ENCODE data around the gene FAM228A.
"Not testable (repeated sequence)": the region's sequence is repeated elsewhere in the genome, so short reads cannot be mapped to it uniquely, and the experiment has no call there.

Gene FAM228A

DNA sequence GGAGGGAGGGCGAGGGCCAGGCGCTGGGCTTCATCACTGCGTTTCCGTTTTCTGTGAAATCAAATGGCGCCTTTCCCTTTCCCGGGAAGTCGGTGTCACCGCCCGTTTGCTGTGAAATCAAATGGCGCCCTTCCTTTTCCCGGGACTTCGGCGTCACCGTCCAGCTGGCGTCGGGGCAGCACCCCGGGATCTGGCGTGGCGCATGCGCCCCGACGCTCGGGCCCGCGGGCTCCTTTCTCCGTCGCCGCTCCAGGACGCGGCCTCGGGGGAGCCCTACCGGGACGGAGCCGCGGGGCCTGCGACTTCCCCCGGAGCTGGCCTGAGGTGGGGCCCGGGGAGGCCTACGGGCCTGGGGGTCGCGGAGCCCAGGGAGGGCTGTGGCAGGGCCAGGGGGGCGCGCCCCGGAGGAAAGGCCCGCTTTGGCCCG, at the start of gene FAM228A:
Gene FAM228A (plus strand): TSS at position 203 of the 427 bp plus-strand sequence. CDS start 428 bp downstream, outside the sequence.
- no peak within 1 kb of the TSS; the same call in 1 of the 2 replicates for H3K4me3 ChIP-seq (ENCODE audit: low read length)
- no peak for TF ChIP-seq ZNF274 (IDR thresholded peaks at IDR 0.05; ENCODE audit: low read depth, low read length)

DNA sequence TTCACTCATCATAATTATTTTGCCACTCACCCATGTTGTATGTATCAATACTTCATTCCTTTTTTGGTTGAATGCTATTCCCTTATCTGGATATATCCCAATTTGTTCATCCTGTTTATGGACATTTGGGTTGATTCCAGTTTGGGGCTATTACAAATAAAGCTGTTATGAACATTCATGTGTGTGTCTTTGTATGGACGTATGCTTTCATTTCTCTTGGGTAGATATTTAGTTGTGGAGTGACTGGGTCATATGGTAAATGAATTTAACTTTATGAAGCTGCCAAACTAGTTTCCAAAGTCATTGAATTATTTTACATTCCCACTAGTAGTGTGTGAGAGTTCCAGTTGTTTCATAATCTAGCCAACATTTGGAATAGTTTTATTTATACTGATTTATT, 48.9 kb upstream of the FAM228A start:
- no peak for TF ChIP-seq ZNF274 (IDR thresholded peaks at IDR 0.05; ENCODE audit: low read depth, low read length)
- no peak overlapping the region for H3K4me3 ChIP-seq (ENCODE audit: low read length)

DNA sequence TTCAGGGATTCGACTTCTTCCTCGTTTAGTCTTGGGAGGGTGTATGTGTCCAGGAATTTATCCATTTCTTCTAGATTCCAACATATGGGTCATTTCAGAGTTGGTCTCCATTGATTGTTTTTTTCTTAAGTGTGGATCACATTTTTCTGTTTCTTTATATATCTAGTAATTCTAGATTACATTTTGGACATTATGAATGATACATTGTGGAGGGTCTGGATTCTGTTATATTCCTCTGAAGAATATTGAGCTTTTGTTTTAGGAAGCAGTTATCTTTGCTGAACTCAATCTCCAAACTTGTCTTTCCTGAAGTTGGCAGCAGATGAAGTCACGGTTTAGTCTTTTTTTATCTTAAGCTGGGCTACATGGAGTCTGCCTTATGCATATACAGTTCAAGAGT, 42.3 kb upstream of the FAM228A start:
- no peak for TF ChIP-seq ZNF274 (IDR thresholded peaks at IDR 0.05; ENCODE audit: low read depth, low read length)
- H3K4me3 ChIP-seq (ENCODE audit: low read length) = no peak overlapping the region

DNA sequence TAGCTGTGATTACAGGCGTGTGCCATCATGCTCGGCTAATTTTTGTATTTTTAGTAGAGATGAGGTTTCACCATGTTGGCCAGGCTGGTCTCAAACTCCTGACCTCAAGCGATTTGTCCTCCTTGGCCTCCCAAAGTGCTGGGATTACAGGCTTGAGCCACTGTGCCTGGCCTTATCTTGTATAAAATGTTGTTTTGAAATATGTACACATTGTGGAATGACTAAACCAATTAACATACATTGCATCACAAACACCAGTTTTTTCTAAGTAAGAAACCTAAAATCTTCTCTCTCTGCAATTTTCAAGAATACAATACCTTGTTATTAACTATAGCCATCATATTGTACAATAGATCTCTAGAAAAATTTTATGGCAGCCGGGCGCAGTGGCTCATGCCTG, 34.5 kb upstream of the FAM228A start:
- H3K4me3 ChIP-seq (ENCODE audit: low read length) = not testable (repeated sequence)

DNA sequence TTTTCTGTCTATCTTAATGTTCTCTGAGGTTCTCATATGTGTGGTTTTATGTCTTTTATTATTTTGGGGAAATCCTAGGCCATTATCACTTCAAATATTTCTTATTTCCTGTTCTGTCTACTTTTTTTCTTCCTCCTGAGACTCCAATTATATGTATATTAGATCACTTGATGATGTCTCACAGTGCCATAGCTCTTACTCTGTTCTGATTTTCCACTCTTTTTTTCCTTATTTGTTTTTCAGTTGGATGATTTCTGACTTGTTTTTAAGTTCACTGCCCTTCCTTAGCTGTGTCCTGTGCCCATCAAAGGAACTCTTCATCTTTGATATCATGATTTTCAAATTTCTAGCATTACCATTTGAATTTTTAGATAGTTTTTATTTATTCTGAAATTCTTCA, 27.5 kb upstream of the FAM228A start:
- no peak for TF ChIP-seq ZNF274 (IDR thresholded peaks at IDR 0.05; ENCODE audit: low read depth, low read length)

DNA sequence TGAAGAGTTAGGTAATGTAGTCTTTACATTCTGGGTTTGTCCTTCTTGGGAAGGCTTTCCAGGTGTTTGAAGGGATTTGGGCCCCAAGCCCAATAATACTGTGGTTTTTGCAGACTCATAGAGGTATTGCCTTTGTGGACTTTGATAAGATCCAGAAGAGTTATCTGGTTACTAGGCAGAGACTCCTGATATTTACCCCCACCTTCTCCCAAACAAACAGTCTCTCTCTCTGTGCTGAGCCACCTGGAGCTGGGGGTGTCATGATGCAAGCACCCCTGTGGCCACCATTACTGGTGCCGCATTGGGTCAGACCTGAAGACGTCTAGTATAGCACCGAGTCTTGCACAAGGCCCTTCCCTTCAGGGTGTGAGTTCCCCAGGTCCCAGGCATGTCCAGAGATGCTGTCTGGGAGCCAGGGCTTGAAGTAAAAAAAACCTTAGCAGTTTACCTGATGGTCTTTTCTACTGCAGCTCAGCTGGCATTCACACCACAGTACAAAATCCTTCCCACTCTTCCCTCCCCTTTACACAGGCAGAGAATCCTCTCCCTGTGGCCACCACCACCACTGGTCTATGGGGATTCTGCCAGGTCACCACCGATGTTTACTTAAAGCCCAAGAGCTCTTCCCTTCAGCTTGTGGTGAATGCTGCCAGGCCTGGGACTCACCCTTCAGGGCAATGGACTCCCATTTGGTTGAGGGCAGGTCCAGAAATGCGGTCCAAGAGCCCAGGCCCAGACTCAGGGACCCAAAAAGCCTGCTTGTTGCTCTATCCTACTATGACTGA, 22.2 kb upstream of the FAM228A start:
- TF ChIP-seq ZNF274 (IDR thresholded peaks at IDR 0.05; ENCODE audit: low read depth, low read length) = no peak
- H3K4me3 ChIP-seq (ENCODE audit: low read length) = no peak overlapping the region

More for the DNA sequence above, 27.5 kb upstream of the FAM228A start:
- no peak overlapping the region for H3K4me3 ChIP-seq (ENCODE audit: low read length)

DNA sequence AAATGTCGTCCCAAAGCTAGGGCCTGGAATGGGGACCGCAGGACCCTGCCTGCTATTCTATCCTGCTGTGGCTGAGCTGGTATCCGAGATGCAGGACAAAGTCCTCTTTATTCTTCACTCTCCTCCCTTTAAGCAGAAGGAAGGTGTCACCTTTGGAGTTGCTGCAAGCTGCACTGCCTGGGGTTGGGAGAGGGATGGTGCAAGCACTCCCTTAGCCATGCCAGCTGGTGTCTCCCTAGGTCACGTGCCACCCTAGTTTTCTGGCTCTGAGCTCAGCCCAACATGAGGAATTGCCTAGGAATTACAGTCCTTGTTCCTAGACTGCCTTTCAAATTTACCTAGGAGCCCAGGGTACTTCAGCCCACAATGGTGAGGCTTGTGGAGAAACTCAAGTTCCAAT, 21.4 kb upstream of the FAM228A start:
- TF ChIP-seq ZNF274 (IDR thresholded peaks at IDR 0.05; ENCODE audit: low read depth, low read length) = no peak
- H3K4me3 ChIP-seq (ENCODE audit: low read length) = no peak overlapping the region

DNA sequence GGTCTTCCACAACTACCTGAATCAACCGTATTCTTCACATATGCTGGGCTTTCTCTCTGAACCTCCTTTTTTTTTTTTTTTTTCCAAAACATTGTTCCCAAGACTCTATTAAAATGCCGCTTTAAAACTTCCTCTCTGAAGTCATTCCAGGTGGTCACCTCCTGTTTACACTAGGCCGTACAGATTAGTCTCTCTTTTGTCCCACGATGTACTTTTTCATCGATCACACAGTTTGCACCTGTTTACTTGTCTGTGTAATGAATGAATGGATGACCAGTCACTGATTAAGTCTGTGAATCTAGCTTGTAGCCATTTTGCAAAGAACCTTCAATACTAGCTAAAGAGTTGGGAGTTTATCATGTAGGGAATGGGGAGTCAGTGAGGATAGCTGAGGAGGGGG, 16.7 kb upstream of the FAM228A start:
- no peak overlapping the region for H3K4me3 ChIP-seq (ENCODE audit: low read length)
- TF ChIP-seq ZNF274 (IDR thresholded peaks at IDR 0.05; ENCODE audit: low read depth, low read length) = no peak

DNA sequence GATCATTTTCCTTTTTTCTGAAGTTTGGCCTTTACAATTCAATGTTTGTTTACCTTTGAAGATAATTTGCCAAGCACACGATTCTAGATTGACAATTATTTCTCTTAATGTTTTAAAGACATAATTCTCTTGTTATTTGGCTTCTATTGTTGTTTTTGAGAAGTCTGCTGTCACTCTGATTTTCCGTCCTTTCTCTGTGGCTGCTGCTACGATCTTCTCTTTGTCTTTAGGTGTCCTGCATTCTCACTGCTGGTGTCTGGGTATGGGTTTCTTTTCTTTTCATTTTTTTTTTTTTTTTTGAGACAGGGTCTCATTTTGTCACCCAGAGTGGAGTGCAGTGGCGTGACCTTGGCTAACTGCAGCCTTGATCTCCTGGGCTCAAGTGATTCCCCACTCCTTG, 15.1 kb upstream of the FAM228A start:
- H3K4me3 ChIP-seq (ENCODE audit: low read length) = no peak overlapping the region
- TF ChIP-seq ZNF274 (IDR thresholded peaks at IDR 0.05; ENCODE audit: low read depth, low read length) = no peak

DNA sequence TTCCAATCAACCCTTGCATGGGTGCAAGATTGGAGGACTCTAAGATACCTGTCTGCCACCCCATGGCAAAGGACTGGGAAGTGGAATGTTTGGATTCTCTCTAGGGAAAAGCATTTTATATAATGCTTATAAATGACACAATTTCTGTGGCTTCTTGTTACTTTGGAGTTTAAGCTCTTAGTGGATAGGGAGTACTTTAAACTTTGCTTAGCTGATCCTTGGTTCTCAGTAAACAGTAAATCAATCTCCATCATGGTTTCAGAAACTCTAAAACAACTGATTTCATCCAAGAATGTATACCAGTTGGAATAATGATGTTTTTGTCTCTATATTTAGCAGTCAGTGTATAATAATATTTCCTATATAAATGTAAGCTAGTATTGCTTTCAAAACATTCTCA, 14.1 kb upstream of the FAM228A start:
- H3K4me3 ChIP-seq (ENCODE audit: low read length) = no peak overlapping the region
- TF ChIP-seq ZNF274 (IDR thresholded peaks at IDR 0.05; ENCODE audit: low read depth, low read length) = no peak

DNA sequence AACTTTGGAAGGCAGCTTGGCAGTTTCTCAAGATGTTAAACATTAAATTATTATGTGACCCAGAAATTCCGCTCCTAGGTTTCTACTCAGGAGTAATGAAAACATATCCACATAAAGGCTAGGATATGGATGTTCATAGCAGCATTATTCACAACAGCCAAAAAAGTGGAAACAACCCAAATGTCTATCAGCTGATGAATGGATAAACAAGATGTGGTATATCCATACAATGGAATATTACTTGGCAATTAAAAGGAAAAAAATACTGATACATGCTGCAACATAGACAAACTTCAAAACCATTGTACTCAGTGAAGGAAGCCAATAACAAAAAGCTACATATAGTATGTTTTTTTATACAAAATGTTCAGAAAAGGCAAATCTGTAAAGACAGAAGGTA, 12.4 kb upstream of the FAM228A start:
- no peak for TF ChIP-seq ZNF274 (IDR thresholded peaks at IDR 0.05; ENCODE audit: low read depth, low read length)
- no peak overlapping the region for H3K4me3 ChIP-seq (ENCODE audit: low read length)

DNA sequence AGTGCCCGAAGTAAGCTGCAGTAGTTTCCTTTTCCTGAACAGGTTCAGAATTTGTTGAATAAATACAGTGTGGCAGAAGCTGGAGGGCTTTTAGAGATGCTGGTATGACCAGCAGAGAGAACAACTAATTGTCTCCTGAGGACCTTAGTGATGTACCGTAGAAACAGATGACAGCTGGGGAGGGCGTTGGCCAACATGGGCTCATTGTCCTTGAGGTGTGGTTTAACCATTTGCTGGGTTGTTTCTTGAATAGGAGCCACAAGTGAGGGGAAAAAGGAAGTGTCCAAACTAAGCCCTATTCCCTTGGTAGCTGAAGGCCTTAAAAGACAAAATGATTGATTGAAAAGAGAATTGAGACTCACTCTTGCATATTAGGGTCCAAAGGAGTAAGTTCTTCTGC, 11.7 kb upstream of the FAM228A start:
- H3K4me3 ChIP-seq (ENCODE audit: low read length) = no peak overlapping the region
- TF ChIP-seq ZNF274 (IDR thresholded peaks at IDR 0.05; ENCODE audit: low read depth, low read length) = no peak

DNA sequence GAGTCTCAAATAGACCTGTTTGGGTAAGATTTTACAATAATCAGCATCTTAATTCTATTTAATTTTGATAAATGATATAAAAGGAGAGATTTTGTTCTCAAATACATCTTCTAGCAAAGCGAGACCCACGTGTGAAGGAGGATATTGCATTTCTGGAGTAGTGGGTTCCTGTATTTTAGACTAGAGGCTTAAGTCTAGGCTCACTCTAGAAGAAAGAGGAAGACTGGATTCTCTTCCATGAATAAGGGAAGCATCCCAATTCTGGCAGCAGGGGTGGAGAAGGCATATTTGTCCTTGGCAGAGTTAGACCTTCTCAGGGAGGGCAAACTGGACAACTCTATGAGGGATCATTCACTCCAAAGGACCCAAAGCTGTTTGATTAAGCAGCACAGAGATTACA, 11.3 kb upstream of the FAM228A start:
- H3K4me3 ChIP-seq (ENCODE audit: low read length) = no peak overlapping the region
- no peak for TF ChIP-seq ZNF274 (IDR thresholded peaks at IDR 0.05; ENCODE audit: low read depth, low read length)

DNA sequence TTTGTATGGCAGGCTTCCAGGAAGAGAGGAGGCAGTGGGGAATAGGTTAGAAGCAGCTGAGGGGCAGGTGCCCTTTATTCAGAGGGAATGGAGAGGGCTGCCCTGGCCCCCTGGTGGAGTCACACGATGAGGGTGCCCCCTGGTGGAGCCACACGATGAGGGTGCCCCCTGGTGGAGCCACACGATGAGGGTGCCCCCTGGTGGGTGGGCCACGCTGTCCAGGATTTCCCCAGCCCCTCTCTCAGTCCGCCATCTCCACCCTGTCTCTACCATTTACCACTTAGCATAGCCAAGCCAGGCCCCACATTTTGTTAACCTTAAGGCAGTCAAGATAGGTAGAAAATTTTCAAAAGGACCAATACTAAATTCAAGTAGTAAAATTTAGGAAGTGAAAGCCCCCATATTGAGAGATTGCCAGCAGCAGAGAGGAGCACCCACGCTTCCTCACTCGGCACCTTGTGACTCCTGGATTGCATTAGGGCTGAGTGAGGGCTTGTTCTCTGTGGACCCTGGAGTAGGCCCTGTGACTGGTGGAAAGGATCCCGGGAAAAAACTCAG, 10.4 kb upstream of the FAM228A start:
- no peak for TF ChIP-seq ZNF274 (IDR thresholded peaks at IDR 0.05; ENCODE audit: low read depth, low read length)
- no peak overlapping the region for H3K4me3 ChIP-seq (ENCODE audit: low read length)

DNA sequence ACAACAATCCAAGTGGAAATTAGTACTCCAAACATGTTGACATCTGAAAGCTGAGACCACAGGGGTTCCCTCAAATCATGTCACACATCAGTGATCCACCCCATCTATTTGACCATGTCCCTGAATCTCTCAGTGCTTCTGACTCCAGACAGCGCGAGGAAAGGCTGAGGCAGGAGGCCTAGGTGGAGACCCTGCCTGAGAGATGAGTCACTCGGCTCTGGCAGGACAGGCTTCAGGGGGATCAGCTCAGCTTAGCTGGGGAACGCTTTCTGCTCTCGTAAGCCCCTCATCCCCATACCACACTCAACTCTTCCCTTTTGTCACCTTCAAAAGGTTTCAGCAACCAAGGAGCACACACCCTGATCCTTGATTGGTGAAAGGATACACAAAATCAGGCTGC, 5.8 kb upstream of the FAM228A start:
- TF ChIP-seq ZNF274 (IDR thresholded peaks at IDR 0.05; ENCODE audit: low read depth, low read length) = no peak
- H3K4me3 ChIP-seq (ENCODE audit: low read length) = no peak overlapping the region

Data from GM08714 (cell line).